IPS DF 4.7 (cell line): ENCODE measurements around the gene MPC1.
"Not testable (repeated sequence)": the region's sequence is repeated elsewhere in the genome, so short reads cannot be mapped to it uniquely, and the experiment has no call there.

ENCODE experiments used
- DNase-seq: peaks from one replicate; pipeline ENCODE4 v3.0.0-alpha.2; 2013; ENCODE audit warnings: low spot score; ENCODE audit errors: extremely low read depth

Gene MPC1

DNA sequence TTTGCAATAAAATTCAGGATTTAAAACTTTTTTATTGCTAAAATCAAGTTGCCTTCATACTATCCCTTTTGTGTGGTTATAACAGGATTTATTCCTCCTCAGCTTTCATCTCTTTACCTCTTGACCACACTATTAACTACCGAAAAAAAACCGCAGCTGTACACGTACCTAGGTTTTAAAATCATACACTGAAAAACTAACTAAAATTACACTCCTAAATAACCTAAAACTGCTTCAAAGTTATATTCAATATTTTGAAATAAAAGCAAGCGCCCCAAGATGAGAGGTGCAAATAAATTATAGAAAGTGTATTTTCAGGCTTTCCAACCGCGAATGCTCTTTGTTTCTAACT lies 1.4 kb downstream of the MPC1 start:
- no peak for DNase-seq

DNA sequence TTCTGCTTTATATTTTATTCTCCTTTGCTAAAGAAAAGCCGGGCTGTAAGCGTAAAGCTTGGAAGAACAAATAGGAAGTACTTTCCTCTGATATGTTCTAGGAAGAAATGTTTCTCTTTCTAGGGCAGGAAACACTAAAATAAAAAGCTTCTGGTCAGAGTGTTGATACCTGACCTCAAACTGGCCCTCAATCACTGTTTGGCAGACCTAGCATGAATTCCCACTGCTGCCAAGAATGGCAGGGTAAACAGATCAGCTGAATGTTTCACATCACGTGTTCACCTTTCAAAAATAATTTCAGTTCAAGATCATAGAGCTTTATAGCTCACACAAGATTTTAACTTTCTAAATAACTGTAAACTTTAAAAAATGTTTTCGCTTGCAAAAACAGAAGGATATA lies 2.9 kb downstream of the MPC1 start:
- no peak for DNase-seq

DNA sequence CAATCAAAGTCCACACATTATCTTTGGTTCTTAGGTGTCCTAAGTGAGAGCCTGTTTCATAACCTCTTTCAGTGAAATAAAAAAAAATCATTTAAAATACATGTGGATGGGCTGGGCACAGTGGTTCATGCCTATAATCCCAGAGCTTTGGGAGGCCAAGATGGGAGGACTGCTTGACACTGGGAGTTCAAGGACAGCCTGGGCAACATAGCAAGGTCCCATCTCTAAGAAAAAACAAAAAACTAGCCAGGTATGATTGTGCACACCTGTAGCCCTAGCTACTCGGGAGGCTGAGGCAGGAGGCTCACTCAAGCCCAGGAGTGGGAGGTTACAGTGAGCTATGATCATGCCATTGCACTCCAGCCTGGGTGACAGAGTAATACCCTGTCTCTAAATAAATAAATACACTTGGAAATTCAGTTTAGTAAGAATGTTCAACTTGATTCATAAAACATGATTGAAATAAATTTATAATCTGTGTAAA lies 3.6 kb downstream of the MPC1 start:
- no peak for DNase-seq

DNA sequence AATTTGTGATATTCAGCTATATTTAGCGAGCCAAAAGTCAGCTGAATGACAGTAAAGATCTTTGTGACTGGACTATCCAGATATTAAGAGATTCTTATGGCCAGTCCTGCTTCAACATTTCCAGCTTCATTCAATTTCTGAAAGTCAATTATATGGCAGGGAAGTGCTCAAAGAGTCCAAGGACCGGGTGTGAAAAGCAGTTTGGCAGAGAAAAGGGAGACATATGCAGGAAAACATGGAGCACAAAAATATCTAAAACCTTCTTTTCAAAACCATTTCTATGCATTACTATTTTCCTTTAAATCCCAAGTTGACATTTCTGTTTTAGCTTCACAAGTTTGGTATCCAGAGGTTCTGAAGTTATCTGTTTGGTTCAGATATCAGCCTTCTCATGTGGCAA lies 5.0 kb downstream of the MPC1 start:
- DNase-seq, result no peak

DNA sequence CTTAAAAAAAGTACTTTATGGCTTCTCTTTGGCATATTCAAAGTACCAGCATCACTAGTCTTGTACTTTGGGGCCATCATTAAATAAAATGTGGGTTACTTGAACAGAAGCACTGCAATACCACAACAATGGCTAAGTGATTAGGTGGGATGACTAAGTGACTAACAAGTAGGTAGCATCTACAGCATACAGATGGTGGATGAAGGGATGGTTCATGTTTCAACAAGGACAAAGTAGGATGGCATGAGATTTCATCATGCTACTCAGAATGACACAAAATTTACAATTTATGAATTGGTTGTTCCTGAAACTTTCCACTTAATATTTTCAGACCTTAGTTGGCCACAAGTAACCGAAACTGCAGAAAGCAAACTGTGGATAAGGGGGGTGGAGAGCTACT lies 7.7 kb downstream of the MPC1 start:
- no peak for DNase-seq

DNA sequence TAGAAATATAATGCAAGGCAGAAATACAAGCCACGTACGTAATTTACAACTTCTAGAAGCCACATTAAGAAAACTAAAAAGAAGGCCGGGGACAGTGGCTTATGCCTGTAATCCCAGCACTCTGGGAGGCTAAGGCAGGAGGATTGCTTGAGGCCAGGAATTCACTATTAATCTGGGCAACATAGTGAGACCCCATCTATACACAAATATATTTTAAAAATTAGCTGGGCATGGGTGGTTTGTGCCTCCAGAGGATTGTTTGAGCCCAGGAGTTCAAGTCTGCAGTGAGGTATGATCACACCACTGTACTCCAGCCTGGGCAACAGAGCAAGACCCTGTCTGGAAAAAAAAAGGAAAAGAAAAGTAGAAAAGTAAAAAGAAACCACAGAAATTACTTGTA lies 12.3 kb downstream of the MPC1 start:
- DNase-seq, result no peak

DNA sequence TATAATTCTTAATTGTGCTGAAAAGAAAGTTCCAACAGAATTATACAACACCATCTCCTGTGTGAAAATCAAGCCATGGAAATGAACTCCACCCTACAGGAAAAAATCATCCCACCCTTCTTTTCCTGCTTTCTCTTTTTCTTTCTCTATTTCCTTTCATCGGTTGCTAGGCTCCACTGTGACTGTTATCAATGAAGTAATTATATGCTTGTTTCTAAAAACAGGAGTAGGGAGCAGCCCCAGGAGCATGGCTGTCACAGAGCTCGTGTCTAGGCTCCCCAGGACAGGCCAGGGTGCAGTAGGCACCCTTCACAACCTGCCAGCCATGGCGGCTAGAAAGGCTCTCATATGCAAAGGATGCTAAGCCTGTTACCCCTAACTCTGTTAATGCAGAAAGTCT lies 13.0 kb downstream of the MPC1 start:
- no peak for DNase-seq

DNA sequence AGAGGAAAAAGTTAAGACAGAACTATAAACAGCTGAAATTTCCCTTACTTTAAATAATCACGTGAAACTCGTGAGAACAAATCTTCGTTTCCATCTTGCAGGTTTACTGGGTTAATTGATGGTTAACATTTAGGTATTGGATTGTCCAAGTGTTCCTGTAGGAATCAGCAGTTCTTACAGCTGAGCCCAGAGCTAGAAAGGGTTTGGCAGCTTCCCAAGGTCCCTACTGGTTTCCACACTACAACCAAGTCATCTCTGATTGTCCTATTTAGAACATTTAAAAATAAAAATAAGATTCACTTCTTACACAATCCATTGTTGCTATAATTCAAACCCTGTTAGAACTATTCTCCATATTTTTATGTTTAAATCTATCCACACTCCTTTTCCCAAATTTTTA lies 15.8 kb downstream of the MPC1 start:
- no peak for DNase-seq

DNA sequence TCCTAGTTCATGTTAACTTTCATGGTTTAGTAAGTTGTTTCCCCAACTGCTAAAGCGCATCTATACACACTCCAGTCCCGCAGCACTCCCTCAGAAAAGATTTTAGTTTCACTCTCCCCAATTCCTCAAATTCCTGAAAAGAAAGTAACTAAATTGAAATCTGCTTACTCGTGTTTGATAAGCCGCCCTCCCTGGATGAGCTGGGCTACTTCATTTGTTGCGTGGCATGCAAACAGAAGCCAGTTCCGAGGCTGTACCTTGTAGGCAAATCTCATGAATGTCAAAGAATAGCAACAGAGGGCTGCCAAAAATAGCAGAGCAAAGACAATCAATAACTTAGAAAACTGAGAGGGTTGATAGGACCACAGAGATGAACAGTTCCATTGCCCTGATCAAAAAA lies 16.9 kb downstream of the MPC1 start:
- no peak for DNase-seq

DNA sequence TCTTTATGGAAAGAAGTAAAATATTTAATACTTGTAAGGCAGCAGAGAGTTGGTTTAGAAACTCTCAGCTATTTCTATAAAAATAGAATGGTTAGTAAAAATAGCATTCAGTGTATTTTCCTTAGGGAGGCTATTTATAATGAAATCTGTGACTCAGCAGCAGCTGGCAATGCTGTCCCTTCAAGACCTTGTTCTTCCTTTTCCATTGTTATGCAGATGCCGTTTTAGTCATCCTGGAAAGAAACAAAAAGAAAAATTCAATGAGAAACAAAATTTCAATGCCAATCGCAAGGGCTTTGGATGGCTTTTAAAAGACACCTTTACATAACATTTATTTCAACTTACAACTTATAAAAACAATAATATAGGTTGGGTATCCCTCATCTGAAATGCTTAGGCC lies 17.5 kb downstream of the MPC1 start:
- DNase-seq, result no peak

DNA sequence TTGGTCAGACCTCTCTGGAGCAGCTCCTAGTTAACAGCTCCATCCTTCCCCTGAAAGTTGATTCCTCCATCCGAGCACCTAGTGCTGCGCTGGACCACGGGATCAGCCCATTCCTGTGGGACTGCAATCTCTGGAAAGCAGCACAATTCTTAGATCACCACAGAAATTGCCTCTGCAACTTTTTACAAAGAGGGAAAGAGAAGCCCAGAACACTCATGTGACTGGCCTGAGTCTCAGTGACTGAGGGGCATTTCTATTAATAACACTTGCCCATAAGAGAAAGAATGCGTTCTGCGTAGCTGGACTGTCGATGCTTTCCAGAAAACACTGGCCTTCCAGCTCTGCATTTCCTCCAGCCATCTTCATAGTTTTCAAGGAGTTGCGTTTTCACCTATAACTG lies 18.3 kb downstream of the MPC1 start:
- DNase-seq, result no peak

DNA sequence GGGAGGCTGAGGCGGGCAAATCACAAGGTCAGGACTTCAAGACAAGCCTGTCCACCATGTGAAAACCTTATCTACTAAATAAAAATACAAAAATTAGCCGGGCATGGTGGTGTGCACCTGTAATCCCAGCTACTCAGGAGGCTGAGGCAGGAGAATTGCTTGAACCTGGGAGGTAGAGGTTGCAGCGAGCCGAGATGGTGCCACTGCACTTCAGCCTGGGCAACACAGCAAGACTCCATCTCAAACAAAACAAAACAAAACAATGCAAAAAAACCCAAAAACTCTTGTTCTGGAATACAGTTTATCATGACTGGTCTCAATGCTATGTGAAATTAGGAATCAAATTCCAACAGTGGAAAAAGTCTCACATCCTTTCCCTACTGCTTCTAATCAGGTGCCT lies 20.3 kb downstream of the MPC1 start:
- DNase-seq, result not testable (repeated sequence)

DNA sequence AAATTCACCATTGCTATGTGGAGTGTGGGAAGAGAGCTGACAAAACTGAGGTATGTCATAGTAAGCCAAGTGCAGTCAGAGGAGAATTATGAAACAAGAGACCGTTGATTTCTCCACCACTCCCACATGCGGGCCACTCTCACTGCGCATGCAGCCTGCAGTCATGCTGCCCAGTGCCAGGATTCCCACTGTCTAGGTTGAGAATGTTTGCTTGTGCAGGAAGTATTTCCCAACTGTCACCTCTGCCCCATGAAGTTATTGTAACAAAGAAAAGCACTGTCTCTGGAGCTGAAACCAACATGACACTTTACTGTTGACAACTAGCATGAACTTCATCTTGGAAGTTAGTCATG lies 21.7 kb downstream of the MPC1 start:
- no peak for DNase-seq

DNA sequence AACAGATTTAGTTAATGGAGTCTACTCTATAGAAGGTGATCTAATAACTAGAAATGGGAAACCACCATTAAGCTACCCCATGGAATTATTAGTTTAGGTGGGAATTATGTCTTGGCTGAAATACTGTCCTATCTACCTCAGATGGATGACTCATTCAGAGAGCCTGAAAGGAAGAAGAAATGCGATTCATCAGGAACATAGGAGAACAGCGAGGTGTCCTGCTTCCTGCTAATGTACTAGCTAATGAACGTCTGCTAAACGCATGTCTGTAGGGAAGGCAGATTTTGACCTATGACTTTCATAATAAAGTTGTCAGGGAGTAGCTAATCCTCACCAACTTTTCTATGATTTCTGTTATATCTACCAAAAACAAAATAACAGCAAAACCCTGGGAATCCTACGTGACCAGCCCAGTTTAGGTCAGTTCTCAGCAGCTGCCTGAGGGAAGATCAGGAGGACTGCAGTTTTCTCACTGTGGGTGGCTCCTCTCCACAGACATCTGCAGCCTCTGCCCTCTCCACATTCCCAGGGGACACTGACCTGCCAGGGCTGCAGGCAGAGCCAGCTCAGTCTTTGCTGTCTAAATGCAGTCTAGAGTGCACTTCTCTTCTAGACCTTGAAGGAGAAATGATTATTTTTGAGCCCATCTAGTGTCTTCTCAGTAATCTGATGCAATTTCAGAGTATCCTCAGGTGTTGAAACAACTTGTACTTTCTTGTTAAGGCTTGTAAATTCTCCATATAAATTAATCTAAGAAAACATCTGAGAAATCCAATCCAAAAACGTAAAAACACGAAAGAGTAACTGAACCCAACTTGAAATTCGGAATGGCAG lies 22.3 kb downstream of the MPC1 start:
- DNase-seq, result no peak

DNA sequence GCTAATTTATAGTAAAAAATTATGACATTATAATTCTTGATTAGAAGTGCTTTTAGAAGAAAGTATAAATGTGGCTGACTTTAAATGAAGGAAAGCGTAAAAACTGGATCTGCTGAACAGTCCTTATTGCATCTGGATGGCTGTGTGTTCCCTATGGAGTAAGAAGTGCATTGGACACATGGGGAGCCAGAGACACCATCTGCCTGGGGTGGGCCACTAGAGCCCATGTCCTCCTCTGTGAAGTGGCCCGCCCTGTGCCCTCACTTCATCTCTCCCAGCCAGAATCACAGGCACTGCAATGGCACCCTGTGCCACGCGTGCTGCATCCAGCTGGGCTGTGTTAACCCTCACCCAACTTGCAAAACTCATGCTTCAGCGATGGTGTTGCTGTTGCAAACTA lies 27.2 kb downstream of the MPC1 start:
- no peak for DNase-seq

DNA sequence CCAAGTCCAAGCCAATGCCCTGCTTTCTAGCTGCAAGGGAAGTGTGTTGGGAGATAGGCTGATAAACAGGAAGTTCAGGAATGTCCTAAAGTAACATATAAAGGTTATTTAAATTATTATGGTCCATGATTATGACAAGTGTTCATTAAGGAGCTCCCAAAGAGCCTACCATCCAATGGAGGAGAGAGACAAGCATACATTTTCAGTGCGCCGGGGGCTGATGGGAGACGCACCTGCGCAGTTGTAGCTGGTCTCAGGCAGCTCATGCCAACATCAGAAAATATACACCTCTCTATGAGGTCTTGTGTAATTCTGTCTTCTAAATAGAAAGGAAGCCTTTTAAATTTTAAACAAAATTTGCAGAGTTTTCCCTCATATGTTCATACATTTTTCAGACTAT lies 27.8 kb downstream of the MPC1 start:
- DNase-seq, result no peak

DNA sequence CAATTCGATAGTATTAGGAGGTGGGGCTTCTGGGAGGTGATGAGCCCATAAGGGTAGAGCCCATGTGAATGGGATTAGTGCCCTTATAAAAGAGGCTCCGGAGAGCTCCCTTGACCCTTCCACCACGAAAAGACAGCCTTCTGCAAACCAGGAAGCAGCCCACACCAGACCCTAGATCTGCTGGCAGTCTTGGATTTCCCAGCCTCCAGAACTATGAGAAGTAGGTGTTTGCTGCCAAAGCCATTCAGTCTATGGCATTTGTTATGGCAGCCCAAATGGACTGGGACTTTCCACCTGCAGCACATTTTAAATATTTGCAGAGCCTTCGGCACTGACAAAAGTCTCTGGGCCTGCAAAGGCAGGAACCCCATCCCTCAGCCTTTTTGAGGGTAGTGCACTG lies 28.6 kb downstream of the MPC1 start:
- DNase-seq, result no peak

DNA sequence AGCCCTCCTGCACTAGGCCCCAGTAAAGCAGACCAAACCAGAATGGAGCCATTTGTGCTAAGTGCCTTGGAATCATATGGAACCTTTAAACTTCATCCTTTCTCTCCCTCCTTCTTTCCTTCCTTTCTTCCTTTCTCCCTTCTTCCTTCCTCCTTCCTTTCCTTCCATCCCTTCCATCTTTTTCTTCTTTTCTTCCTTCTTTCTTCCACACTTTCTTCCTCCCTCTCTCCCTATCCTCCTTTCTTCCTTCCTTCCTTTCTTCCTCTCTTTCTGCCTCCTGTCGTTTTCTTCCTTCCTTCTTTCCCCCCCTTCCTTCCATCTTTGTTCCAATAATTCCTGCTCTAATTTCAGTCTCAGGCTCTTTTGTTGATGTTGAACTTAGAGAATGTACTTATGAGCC lies 29.2 kb downstream of the MPC1 start:
- DNase-seq, result no peak

DNA sequence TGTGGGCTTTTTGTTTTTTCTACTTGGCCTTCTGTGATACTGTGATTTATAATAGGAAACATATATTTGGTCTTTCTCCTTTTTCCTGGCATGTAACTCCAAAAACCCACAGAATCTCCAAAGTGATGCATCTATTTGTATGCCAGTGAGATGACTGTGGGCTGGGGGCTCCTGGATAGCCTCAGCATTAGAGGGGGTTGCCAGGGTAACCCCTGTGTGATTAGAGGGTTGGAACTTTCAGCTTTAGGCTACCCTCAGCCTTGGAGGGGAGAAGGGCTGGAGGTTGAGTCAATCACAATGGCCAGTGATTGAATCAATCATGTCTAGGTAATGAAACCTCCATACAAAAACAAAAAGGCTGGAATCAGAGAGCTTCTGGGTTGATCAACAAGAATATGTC lies 29.8 kb downstream of the MPC1 start:
- no peak for DNase-seq

DNA sequence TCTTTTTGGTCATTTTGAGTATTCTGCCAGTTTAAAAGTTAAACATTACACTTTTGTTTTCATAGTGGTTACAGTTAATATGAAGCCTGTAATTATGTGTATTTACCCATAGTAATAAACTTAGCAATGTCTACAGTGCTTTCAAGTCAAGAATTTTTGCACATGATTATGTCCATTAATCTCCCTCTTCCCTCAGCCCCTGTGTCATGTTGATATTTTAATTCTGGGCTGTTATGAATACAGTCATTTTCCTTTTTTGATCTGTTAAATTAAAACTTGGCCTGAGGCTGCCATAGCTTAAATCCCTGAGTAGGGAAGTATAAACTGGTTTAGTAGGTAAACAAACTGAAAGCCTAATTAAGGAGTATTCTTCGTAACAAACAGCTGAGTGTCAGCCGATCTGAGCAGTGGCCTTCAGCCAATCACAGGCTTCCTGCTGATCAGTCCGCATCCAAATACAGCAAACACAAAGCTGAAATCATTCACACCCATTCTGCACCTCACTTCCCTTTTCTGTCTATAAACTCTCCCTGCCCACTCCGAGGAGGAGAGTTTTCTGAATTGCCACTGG lies 30.9 kb downstream of the MPC1 start:
- DNase-seq, result no peak

DNA sequence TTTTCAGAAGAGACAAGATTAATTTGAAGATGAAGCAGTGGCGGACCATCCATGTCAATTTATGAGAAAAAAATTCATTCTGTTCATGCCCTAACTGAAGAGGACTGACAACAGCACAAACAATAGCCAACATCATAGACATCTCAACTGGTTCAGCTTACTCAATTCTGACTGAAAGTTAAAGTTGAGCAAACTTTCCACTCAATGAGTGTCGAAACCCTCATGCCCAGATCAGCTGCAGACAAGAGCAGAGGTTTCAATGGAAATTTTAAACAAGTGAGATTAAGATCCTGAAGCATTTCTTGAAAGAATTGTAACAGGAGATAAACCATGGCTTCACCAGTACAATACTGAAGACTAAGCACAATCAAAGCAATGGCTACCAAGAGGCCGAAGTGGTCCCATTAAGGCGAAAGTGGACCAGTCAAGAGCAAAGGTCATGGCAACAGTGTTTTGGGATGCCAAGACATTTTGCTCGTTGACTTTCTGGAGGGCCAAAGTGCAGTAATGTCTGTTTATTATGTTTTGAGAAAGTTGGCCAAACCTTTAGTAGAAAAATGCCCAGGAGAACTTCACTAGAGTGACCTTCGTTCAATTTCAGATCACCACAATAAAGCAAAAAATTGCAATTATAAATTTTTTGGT lies 34.3 kb downstream of the MPC1 start:
- no peak for DNase-seq

DNA sequence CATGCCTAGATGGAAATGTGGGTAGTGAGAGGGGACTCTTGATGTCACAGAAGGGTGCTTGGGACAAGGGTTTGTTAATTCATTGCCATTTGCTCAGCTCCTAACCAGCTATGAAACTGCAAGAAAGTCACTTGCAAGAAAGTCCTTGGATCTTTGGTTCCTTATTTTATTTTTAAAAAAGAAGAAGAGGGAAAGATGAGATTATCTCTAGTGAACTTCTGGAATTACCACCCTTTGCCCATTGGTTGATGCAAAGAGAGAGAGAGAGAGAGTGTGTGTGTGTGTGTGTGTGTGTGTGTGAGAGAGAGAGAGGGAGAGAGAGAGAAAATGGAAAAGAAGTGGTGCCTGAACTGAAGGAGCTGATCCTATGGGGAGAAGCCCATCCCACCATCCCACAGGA lies 35.8 kb downstream of the MPC1 start:
- DNase-seq, result no peak

DNA sequence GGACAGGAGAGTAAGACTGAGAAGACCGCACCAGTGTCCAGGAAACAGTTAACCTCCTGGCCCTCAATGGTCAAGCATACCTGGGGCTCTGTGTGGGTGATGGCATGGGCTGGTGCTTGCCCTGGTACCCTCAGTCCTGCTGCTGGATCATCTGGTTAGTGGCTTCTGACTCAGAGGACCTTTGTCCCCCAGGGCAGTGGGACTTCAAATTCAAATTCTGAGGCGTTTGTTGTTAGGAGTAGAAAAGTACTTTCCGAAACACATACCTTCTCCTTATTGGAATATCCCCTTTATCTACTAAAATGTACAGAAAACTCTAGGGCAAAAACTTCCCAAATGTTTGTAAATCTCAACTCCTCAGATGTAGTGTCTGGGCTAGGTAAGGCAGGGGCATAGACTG lies 36.3 kb downstream of the MPC1 start:
- no peak for DNase-seq
